HTR-8/SVneo (cell line): ENCODE measurements around the gene OR2AK2.

Experiments used
- DNase-seq: peaks from one replicate; pipeline ENCODE4 v3.0.0; 2011; ENCODE audit warnings: low spot score, mixed read lengths; ENCODE audit not compliant: insufficient read length
- FAIRE-seq: peaks from 2 replicates; lab custom pipeline; 2011; peaks lifted over from hg19 to GRCh38; lab: Jason Lieb, UNC

OR2AK2 gene

GRCh38 chr1:248015803-248016202 is 50.8 kb downstream of the OR2AK2 start:
- DNase-seq (no peak), FAIRE-seq (no peak)
